Cerebellar nuclear complex (tissue), 1 donor: Measurements from ENCODE around the gene POLR2C.

ENCODE experiments used
- DNase-seq, 2 experiments: peaks; one replicate each; lab custom pipeline; 2025; lab: John Stamatoyannopoulos, UW

The POLR2C gene

DNA sequence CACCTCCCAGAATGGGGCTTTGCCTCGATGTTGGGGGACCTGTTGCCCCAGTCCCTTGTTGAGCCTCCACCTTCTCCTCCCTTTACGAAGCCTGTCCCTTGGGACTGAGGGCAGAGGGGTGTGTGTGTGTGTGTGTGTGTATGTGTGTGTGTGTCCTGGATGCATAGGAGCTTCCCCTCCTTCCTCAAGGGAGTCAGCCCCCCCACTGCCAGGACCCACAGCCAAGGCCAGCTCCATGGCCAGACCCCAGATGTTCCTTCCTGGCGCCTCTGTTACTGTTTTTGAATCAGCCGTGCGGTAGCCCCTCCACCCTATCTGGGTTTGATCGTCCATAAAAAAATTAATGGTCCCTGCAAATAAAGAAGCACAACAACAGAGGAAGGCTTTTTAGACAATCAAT lies 41.5 kb downstream of the POLR2C start:
- no peak for DNase-seq

DNA sequence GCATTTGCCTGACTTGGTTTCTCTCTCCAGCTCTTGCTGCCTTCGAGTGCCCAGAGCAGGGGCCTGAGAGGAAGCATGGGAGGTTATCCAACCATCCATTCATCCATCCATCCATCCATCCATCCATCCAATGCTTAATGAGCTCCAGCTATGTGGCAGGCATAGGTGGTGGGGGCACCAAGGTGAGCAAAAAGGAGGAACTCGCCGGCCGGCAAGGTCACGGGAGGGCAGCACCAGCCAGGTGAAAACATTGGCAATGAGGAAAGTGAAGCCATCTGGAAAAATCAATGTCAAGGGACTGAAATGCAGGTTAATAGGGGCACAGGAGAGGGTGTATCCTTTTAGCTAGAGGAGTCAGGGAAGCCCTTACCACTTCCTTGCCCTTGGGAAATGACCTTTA lies 42.0 kb downstream of the POLR2C start:
- no peak for DNase-seq

DNA sequence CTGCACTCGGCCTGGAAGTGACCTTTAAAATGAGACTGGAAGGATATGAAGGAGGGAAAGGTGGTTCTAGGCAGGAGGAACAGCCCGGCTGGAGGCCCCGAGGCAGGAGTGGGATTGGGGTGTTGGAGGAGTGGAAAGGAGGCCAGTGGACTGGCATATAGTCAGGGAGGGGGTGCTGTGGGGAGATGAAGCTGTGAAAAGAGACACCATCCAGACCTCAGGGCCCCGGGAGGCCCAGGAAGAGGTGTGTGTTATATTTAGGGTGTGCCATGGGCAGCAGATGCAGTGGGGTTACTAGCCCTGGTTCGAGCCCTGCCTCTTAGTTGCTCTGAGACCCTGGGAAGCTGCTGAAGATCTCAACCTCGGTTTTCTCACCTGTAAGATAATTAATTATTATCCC lies 42.7 kb downstream of the POLR2C start:
- no peak for DNase-seq

DNA sequence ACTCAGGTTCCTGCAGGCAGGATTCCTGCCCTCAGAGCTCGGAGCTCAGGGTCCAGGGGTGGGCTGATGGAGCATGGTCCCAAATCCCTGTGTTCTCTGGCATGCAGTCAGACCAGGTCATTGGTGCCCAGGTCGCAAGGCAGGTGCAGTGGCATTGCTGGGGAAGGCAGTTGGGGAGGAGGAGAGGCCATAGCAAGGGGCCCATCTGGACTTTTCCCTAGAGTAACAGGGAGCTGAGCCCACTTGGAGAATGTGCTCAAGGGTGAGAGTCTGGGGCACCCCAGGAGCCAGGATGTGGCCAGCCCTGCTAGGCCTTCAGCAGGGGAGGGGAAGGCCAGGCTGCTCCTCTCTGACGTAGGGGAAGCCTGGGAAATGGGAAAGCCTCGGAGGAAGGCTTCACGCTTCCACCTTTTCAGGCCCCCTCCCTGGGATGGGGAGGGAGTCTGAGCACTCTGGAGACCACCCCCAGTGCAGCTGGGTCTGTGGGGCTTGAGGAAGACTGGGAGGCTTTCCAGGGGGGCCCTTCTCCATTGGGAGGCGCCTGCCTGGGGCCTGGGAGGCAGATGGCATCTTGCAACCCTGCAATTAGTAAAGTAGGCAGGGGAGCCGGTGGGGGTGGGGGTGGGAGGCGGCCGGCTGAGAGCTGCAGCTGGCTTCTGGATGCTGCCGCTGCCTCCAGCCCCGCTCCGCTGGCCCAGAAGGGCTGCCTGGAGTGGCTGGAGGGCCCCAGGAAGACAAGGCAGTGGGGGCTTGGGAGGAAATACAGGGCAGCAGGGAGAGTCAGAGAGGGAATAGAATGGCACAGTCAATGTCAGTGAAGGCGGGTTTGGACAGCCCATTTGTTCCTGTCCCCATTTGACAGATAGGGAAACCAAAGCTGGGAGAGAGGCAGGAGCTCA lies 44.9 kb downstream of the POLR2C start:
- DNase-seq: no peak

DNA sequence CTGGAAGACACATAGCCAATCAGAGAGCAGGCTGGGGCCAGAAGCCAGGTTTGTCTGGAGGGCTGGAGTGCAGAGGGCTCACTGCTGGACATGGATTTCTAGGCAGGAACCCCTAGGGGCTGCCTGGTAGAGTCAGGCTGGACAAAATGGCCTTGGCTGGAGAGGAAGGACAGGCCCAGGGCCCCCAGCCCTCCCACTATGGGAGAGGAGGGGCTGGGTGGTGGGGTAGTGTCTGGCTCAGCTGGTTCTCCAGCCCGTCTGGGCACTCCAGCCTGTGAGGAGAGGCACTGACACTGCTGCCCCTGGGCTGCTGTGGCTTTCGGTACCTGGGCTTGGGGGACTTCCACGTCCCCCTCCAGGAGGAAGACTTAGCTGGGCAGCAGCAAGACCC lies 45.6 kb downstream of the POLR2C start:
- DNase-seq: no peak

DNA sequence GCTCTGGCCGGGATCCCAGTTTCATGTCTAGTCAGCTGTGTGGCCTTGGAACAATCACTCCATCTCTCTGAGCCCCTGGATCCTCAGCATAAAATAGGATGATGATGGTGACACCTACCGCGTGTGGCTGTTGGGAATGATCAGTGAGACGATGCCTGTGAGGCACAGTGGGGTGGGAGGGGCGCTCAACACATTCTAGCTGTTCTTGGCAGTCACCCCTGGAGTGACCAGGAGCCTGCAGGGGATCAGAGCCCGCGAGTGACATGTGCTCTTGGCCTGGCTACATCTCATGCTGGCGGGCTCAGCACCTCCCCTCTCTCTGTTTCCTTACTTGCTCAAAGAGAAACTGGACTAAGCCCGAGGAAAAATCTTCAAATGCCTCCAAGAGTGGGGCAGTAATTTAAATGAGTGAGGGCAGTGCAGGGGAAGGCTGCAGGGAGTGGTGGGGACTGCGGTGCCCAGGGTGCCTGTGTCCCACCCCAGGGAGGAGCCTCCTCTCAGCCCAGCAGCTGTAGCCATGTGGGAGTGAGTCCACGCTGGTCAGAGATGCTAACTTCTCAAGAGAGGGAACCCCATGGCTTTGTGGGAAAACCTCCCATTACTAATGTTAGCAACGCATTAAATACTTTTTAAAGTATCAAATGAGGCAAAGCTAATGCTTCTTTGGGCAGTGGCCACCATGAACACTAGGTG lies 46.9 kb downstream of the POLR2C start:
- no peak for DNase-seq

DNA sequence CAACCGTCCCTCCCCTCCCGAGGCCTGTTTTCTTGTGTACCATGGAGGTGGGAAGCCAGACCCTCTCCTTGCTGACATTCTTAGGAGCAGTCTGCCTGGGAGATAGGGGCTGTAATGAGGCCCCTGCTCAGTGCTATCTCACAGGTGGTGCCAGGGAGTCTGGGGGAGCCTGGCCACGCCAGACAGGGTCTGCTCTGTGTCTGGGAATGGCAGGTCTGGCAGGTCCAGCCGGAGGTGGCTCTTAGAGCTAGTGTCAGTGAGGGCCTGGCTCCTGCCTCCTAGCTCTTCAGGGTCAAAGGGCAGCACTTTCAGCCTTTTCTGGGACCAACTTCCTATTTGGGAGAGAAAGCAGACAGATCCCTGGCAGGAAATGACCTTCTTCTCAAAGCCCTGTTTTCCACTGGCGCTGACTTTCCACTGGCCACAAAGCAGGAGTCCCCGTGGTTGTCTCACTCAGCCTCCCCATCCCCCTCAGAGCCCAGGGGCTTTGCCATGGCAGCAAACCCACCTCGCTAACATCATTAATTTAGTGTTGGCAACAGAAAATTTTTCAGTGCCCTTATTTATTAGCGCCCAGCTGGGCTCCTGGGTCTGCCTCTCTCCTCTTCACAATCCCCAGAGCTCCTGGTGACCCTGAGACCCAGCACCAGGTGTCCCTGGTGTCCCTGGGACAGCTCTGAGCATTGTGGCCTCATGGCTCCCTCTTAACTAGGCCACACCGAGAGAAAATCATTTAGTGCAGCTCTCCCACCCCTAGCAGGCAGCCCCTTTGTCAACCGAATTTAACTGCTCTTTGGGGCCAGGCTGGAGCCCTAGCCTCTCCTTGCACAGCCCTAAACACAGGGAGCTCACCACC lies 47.8 kb downstream of the POLR2C start:
- no peak for DNase-seq

DNA sequence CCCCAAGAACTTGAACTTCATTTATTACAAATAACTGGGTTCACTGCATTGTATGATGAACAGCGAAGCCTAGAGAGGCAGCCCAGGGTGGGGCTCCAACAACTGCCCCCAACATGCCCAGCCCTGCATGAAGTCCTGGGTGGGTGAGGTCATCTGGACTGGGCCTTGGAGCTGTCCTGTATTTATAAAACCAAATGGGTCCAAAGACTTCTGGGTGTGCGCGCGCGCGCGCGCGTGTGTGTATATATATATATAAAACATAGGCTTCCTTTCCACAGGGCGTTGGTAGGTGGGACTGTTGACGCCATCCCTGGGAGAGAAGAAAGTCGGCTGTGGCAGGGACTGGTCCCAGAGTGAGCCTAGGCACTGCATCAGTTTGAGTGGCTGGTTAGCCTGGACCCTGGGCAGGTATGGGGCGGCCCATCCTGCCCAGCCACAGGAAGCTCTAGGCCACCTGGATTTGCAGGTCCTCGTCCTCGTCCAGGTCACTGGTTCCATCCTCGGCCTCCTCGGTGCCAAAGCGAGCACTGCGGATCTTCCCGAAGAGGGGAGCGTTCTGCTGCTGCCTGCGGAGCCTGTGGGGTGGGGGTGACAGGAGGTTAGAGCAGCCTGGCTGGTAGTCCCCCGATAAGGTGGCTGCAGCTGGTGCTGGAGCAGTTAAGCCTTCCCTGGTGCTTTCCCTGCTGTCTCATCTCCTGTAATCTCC lies 50.0 kb downstream of the POLR2C start:
- DNase-seq: no peak

DNA sequence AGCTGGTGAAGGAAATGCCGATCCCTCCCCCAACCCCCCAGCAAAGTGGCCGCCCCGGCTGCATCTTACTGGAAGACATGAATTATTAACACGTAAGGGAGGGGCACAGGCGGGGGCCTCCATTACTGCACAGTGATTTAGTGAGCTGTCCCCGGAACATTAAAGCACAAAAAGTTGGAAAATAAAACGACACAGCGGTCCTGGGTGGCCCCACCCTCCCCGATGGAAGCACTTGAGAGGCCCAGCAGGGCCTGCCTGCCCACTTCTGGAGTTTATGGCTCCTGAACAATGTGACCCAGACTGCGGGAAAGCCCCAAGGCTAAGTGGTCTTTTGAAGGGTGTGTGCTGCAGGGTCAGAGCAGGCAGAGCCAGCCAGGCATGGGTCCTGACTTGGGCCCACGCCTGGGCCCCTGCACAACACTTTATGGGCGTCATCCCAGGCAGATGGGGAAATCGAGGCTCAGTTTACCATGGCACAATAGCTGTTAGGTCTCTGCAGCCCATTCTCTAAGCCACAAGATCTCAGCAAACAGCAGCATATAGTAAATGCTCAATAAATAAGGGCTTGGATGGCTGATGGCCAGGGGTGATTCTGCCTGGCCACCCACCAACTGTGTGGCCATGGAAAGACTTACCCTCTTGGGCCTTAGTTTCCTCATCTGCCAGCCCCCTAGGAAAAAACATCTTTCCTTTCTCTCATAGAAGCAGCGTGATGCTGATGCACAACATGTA lies 51.1 kb downstream of the POLR2C start:
- DNase-seq: no peak

DNA sequence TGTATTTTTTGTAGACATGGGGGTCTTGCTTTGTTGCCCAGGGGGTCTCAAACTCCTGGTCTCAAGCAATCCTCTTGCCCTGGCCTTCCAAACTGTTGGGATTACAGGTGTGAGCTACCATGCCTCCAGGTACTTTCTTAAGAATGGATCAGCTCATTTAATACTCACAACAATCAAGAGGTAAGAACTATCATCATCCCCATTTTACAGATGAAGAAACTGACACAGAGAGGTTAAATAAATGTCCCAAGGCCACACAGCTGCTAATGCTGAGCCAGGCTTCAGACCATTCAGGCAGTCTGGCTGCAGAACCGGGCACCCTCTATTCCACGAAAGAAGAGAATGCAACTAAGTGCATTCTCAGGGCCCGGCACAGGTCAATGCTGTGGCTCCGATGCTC lies 51.9 kb downstream of the POLR2C start:
- DNase-seq: no peak

DNA sequence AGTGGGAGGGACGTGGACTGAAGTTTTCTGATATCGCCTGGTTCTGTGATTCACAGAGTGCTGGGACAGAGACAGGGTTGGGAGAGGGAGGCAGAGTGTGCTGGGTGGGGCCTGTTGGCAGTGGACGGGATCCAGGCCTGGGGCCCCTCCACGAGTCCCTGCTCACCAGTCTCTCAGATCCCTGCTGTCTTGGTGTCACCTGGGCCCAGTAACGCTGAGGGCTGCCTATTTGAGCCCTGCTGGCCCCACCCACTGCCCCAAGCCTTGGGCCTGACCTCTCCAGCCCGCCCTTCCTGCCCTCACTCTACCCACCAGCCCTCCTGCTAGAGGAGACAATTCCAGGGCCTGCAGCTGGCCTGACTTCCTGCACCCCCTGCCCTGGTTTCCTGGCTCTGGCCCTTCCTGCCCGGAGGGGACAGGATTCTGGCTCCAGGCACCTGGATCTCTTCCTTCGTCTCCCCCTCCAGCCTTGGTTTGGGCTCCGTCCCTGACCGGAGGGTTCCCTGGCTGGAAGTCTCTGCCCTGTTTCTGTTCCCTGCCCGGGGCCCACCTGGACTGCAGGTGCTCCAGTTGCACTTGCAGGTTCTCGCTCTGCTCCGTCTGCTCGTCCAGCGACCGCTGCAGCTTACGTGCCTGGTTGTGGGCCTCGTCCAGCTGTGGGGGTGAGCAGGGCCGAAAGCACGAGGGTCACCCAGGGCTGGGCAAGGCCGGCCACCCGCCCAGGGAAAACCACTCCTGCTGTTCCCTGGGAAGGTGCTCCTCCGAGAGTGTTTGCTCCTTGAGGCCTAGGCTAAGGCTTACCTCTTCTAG lies 52.5 kb downstream of the POLR2C start:
- no peak for DNase-seq

DNA sequence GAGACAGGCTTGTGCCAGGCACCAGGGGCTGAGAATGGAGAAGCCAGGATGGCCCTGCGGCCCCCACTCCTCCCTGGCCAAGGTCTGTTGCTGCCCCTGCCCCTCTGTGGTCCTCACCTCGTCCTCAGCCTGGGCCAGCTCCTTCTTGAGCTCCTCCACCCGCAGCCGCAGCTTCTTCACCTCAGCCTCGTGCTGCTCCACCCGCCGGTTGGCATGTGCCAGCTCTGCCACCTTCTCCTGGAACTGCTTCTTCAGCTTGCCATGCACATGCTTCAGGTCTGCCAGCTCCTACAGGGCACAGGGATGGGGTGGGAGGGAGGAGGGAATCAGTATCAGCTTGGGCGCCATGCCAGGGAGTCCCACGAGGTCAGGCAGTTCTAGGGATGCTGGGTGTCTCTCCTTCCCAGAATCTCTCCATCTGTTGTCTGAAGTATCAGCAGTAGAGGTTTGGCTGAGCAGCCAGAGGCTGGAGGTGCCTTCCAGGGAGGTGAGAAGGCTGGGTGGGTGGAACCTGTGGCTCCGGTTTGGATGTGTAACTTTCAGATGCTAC lies 53.8 kb downstream of the POLR2C start:
- no peak for DNase-seq

DNA sequence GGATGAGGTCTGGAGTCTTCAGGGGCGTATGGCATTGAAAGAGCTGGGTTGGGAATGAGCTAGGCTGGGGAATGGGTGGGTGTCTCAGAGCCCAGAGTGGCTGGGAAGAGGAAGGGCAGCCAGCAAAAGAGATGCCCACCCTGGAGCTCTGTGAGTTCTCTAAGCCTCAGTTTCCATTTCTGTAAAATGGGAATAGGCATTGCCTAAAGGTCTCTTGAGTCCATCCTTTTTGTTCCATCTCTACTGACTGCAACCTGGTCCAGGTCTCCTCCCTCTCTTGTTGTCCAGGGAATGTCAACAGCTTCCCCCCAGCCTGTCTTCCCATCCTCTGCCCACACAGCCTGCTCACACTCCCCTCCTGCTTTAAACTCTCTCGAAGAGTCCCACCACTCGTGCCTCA lies 54.3 kb downstream of the POLR2C start:
- no peak for DNase-seq

DNA sequence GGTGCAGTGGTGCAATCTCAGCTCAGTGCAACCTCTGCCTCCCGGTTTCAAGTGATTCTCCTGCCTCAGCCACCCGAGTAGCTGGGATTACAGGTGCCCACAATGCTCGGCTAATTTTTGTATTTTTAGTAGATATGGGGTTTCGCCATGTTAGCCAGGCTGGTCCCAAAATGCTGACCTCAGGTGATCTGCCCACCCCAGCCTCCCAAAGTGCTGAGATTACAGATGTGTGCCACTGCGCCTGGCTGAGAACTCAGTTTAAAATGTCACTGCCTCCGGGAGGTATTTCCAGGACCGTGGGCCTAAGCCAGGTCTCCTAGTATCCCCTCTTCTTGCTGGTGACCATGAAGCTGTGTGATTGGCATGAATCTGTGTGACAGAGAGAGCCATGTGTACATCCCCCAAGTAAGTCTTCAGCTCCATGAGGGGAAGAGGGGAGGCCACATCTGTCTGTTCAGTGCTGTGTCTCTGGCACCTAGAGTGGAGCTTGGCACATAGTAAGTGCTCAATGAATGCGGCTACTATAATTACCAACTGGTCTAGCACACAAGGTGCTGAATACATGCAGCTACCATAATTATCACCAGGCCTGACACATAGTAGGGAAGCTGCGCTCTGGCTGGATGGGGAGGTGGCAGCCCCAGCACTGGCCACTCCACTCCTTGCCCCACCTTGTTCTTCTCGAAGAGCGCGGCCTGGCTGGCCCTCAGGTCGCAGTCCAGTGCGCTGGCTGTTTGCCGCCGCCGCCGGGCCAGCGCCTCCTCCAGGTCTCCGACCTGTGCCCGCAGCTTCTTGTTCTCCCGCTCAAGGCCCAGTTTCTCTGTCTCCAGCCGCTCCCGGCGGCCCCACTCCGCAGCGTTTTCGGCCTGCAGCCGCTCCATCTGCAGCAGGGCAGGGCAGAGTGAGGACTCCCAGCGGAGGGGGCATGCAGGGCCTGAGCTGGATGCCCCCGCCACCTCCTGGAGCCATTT lies 55.2 kb downstream of the POLR2C start:
- no peak for DNase-seq

DNA sequence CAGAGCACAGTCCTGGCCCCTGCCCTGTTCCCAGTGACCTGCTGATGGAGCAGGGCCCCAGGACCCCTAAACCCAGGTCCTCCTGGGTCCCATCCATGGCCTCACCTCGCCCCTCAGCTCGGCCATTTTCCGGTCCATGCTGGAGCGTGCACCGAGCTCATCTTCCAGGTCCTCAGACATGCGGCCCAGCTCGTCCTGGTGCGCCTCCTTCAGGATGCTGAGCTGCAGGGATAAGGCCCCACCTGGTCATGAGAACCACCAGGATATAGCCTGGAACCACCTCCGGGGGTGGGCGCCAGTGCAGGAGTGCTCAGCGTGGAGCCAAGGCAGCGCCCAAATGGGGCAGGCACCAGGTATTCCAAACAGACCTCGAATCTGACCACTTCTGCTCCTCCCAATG lies 56.0 kb downstream of the POLR2C start:
- no peak for DNase-seq

DNA sequence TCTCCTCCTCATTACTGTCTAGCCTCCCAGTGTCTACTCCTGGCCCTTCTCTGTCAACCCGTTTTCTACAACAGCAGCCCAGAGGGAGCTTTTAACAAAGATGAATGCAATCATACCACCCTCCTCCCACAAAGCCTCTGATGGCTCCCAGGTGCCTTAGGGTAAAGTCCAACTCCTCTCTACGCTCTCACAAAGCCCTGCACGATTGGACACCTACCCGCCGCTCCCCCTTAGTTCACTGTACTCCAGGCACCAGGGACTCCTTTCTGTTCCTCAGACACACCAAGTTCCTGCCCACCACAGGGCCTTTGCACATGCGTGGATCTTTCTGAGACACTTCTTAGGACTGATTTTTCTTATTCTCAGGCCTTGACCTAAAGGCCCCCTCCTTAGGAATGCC lies 56.4 kb downstream of the POLR2C start:
- no peak for DNase-seq

DNA sequence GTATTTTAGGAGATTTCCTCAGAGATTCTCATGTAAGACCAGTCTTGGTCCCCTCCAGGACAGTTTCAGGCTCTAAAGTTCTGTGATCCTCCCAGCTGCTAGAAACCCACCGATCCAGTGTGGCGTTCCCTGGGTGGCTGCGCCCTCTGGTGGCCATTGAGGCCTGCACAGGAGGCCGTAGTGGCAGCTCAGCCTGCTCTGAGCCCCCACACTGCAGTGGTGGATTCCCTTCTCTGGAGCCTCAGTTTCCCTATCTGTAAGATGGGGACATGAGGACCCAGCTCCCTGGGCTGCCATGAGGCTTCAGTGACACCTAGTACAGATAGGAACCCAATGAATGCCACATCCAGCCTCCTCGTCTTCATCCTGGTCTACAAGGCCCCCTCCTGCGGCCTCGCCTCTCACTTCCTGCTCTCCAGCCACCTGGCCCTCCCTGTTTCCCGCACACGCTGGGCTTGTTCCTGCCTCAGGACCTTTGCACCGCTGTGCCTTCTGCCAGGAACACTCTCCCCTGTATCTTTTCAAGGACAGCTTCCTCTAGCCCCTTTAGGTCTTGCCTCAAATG lies 57.4 kb downstream of the POLR2C start:
- DNase-seq: peak in 1 of 2 experiments; percentile 59
